Panc1 (cell line): ENCODE measurements around the gene GNAQ.

Experiments used
- CTCF ChIP-seq: fragments of 450-650 bp; IDR thresholded peaks from 2 replicates; pipeline ENCODE4 v1.5.1; 2017; ENCODE audit warnings: mild to moderate bottlenecking
- POLR2AphosphoS5 ChIP-seq: IDR thresholded peaks from 2 replicates; pipeline ENCODE4 v1.6.1; 2012; ENCODE audit warnings: mild to moderate bottlenecking, low read depth, low read length, moderate library complexity
- REST ChIP-seq, 2 experiments: IDR thresholded peaks; 2 replicates each; pipeline ENCODE4 v1.6.1; 2011 to 2012; ENCODE audit warnings: low read depth in 2 of 2, control low read depth in 1 of 2, low read length in 1 of 2, mild to moderate bottlenecking in 1 of 2, moderate library complexity in 1 of 2; ENCODE audit not compliant: insufficient read depth in 1 of 2
- SIN3A ChIP-seq: IDR thresholded peaks from 2 replicates; pipeline ENCODE4 v1.6.1; 2012; ENCODE audit warnings: low read depth, mild to moderate bottlenecking, low read length, moderate library complexity, borderline replicate concordance; ENCODE audit not compliant: insufficient read depth
- TCF7L2 ChIP-seq: IDR thresholded peaks from 2 replicates; pipeline ENCODE4 v1.6.1; 2011; ENCODE audit warnings: mild to moderate bottlenecking, low read depth, low read length, inconsistent platforms

DNA sequence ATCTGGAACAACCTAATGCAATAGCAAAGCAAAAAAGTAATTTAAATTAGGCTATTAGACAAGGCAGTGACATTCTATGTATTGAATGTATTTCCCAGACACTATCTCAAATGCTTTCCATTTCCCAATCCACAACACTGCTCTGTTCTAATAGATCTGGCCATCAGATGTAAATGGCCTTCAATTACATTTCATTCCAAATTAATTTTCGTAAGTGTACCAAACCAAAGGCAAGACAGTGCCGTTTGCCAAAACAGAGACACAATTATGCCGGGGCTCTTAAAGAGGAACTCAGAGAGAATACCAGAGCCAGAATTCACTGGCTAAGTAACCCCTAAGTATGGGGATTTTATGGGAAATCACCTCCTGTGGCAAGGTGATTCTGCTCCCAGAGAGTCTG is 63.1 kb downstream of the GNAQ start:
- TF ChIP-seq CTCF (no peak), POLR2AphosphoS5 (no peak), REST (IDR thresholded peaks at IDR 0.05; ENCODE audit: insufficient read depth in 1 of 2, low read depth in 2 of 2, low read length in 1 of 2) (no peak), SIN3A (no peak), TCF7L2 (no peak)
